ENCODE data around the gene RPH3AL. TPM values are rescaled to one million over a fixed set of nuclear protein-coding genes. Genes with fewer than 3 reads are reported as not detected.

RPH3AL gene
- total and polyA plus RNA-seq, 2 of the 8 experiments (the other 6 are each of a cell fraction or from before 2014, with no cell fraction given), result 5.6 to 5.8 TPM

GRCh38 chr17:311119-311782 is 41.4 kb downstream of the RPH3AL start (continued):
- TF ChIP-seq RAD21 (IDR thresholded peaks at IDR 0.05 in 1 of 2, conservative IDR thresholded peaks at IDR 0.05 in 1 of 2; ENCODE audit: low read depth in 2 of 2, low read length in 2 of 2), result no peak

Measured in H1 (cell line).